A549 (cell line): ENCODE measurements around the gene TAF1A. TPM values are rescaled to one million over a fixed set of nuclear protein-coding genes. Genes with fewer than 3 reads are reported as not detected.

Experiments used
- ATAC-seq, 2 experiments: fragments of 200-7000 bp in 1 of 2; fragments of >200 bp in 1 of 2; cut with Nextera tagmentation in 1 of 2; cut with Tn5 transposase in 1 of 2; 3 replicates each; pipeline versions ENCODE4 v1.8.0 to v1.9.1; 2018 to 2020; ENCODE audit warnings: mild to moderate bottlenecking in 1 of 2, moderate library complexity in 1 of 2
- CTCF ChIA-PET: fragments of 300-600 bp; sonication (Branson Sonifier 250); formaldehyde crosslinking; extraction: SDS; loops from one replicate; lab custom pipeline; 2021; ENCODE audit warnings: antibody characterized with exemption, inconsistent platforms; lab: Yijun Ruan, JAX
- POLR2A ChIA-PET: fragments of 350-600 bp; formaldehyde crosslinking; extraction: SDS; loops from one replicate; lab custom pipeline; 2021; ENCODE audit warnings: antibody characterized with exemption, inconsistent platforms; lab: Yijun Ruan, JAX
- DNase-seq, 2 experiments: peaks; one replicate each; pipeline versions ENCODE4 v3.0.0 to v3.0.0-alpha.2; 2011 to 2016; ENCODE audit warnings: low read depth in 1 of 2, low spot score in 1 of 2
- FAIRE-seq: peaks from 2 replicates; lab custom pipeline; 2011; peaks lifted over from hg19 to GRCh38; lab: Jason Lieb, UNC
- H3K27ac ChIP-seq, 2 experiments: fragments of >200 bp; sonication (Bioruptor Twin); formaldehyde crosslinking; 3 replicates each; pipeline ENCODE4 v1.5.1; 2016 to 2017
- H3K4me1 ChIP-seq: fragments of >200 bp; sonication (Bioruptor Twin); formaldehyde crosslinking; 3 replicates; pipeline ENCODE4 v1.6.1; 2016
- H3K4me2 ChIP-seq: fragments of >200 bp; sonication (Bioruptor Twin); formaldehyde crosslinking; 3 replicates; pipeline ENCODE4 v1.6.1; 2016
- H3K4me3 ChIP-seq: fragments of >200 bp; sonication (Bioruptor Twin); formaldehyde crosslinking; 3 replicates; pipeline ENCODE4 v1.5.1; 2016
- H3K9me3 ChIP-seq: fragments of >200 bp; sonication (Bioruptor Twin); formaldehyde crosslinking; 3 replicates; pipeline ENCODE4 v1.6.1; 2016
- BHLHE40 ChIP-seq: IDR thresholded peaks from 2 replicates; pipeline ENCODE4 v1.6.1; 2012; ENCODE audit warnings: low read depth, low read length, inconsistent platforms
- CBX2 ChIP-seq: fragments of 200-600 bp; sonication (generic); IDR thresholded peaks from 2 replicates; pipeline ENCODE4 v1.6.1; 2016; ENCODE audit warnings: low read depth, mild to moderate bottlenecking, borderline replicate concordance
- CBX8 ChIP-seq: fragments of 200-600 bp; sonication (generic); IDR thresholded peaks from 2 replicates; pipeline ENCODE4 v1.6.1; 2016
- EP300 ChIP-seq, 2 experiments: fragments of >200 bp; sonication (Bioruptor Twin); formaldehyde crosslinking; IDR thresholded peaks; 2 replicates in 1 of 2; 3 replicates in 1 of 2; pipeline ENCODE4 v1.6.1; 2016 to 2017
- ESRRA ChIP-seq: fragments of 150-350 bp; IDR thresholded peaks from 2 replicates; pipeline ENCODE4 v1.6.1; 2014; ENCODE audit warnings: mild to moderate bottlenecking, low read length, borderline replicate concordance
- FOXS1 ChIP-seq: fragments of 250-450 bp; sonication (Bioruptor Pico); IDR thresholded peaks from 2 replicates; pipeline ENCODE4 v1.5.0; 2020; ENCODE audit warnings: mild to moderate bottlenecking, moderate library complexity
- GATA3 ChIP-seq: IDR thresholded peaks from 2 replicates; pipeline ENCODE4 v1.6.1; 2012; ENCODE audit warnings: borderline replicate concordance
- HDAC2 ChIP-seq: fragments of 200-600 bp; sonication (generic); IDR thresholded peaks from 2 replicates; pipeline ENCODE4 v1.6.1; 2016
- HEYL ChIP-seq: fragments of 250-450 bp; sonication (Bioruptor Pico); IDR thresholded peaks from 2 replicates; pipeline ENCODE4 v1.8.0; 2021; ENCODE audit warnings: mild to moderate bottlenecking, moderate library complexity
- HMGXB4 ChIP-seq: fragments of 250-450 bp; sonication (Bioruptor Pico); IDR thresholded peaks from 2 replicates; pipeline ENCODE4 v1.5.0; 2021; ENCODE audit warnings: mild to moderate bottlenecking, moderate library complexity, borderline replicate concordance
- HOXA7 ChIP-seq: fragments of 250-450 bp; sonication (Bioruptor Pico); IDR thresholded peaks from 2 replicates; pipeline ENCODE4 v1.5.0; 2020; ENCODE audit warnings: mild to moderate bottlenecking, moderate library complexity
- HOXB13 ChIP-seq: fragments of 250-450 bp; sonication (Bioruptor Pico); IDR thresholded peaks from 2 replicates; pipeline ENCODE4 v1.5.0; 2020; ENCODE audit warnings: low read depth, mild to moderate bottlenecking, moderate library complexity
- JUN ChIP-seq, 2 experiments: fragments of >200 bp; sonication (Bioruptor Twin); formaldehyde crosslinking; IDR thresholded peaks; 2 replicates in 1 of 2; 3 replicates in 1 of 2; pipeline ENCODE4 v1.6.1; 2016 to 2017
- MAFK ChIP-seq: fragments of 450-650 bp; IDR thresholded peaks from 2 replicates; pipeline ENCODE4 v1.6.1; 2014; ENCODE audit not compliant: partially characterized antibody
- MAZ ChIP-seq: fragments of 150-350 bp; IDR thresholded peaks from 2 replicates; pipeline ENCODE4 v1.6.1; 2014; ENCODE audit warnings: antibody characterized with exemption, low read depth, low read length, borderline replicate concordance
- PHF8 ChIP-seq: fragments of 200-600 bp; sonication (generic); IDR thresholded peaks from 2 replicates; pipeline ENCODE4 v1.6.1; 2016; ENCODE audit warnings: low read depth, mild to moderate bottlenecking, antibody characterized with exemption, moderate library complexity, borderline replicate concordance
- RARB ChIP-seq: fragments of 250-450 bp; sonication (Bioruptor Pico); IDR thresholded peaks from 2 replicates; pipeline ENCODE4 v1.8.0; 2021; ENCODE audit warnings: mild to moderate bottlenecking, moderate library complexity
- RCOR1 ChIP-seq: fragments of 150-350 bp; IDR thresholded peaks from 2 replicates; pipeline ENCODE4 v1.6.1; 2014; ENCODE audit warnings: antibody characterized with exemption, low read length, low read depth
- RFX5 ChIP-seq: fragments of 450-650 bp; IDR thresholded peaks from 2 replicates; pipeline ENCODE4 v1.7.1; 2014; ENCODE audit warnings: antibody characterized with exemption, mild to moderate bottlenecking, moderate library complexity
- SMC3 ChIP-seq: fragments of >200 bp; sonication (Bioruptor Twin); formaldehyde crosslinking; IDR thresholded peaks from 3 replicates; pipeline ENCODE4 v1.6.1; 2018; ENCODE audit warnings: inconsistent platforms
- SREBF2 ChIP-seq: fragments of 450-650 bp; IDR thresholded peaks from 2 replicates; pipeline ENCODE4 v1.6.1; 2014; ENCODE audit warnings: mild to moderate bottlenecking, moderate library complexity
- TFCP2L1 ChIP-seq: fragments of 250-450 bp; sonication (Bioruptor Pico); IDR thresholded peaks from 2 replicates; pipeline ENCODE4 v1.5.0; 2021; ENCODE audit warnings: mild to moderate bottlenecking
- USF2 ChIP-seq: fragments of 450-650 bp; IDR thresholded peaks from 2 replicates; pipeline ENCODE4 v1.6.1; 2014; ENCODE audit warnings: antibody characterized with exemption
- ZC3H11A ChIP-seq: fragments of 450-650 bp; IDR thresholded peaks from 2 replicates; pipeline ENCODE4 v1.6.1; 2014; ENCODE audit warnings: antibody characterized with exemption, mild to moderate bottlenecking
- ZNF302 ChIP-seq: fragments of 250-450 bp; sonication (Bioruptor Pico); IDR thresholded peaks from 2 replicates; pipeline ENCODE4 v1.9.0; 2021; ENCODE audit warnings: inconsistent platforms, mild to moderate bottlenecking, moderate library complexity
- ZSCAN20 ChIP-seq: fragments of 250-450 bp; sonication (Bioruptor Pico); IDR thresholded peaks from 2 replicates; pipeline ENCODE4 v1.8.0; 2022; ENCODE audit warnings: mild to moderate bottlenecking, moderate library complexity
- WGBS: methylation state at CpG from one replicate; pipeline ENCODE4 v1.1.6; 2017; ENCODE audit errors: missing lambda C conversion rate; 5-methylcytosine and 5-hydroxymethylcytosine counted together
- polyA plus RNA-seq, 4 experiments: library from polyadenylated mRNA; depleted of rRNA in 3 of 4; stranded (reverse); fragments of >200 nt; fragmentation: RNase III in 1 of 4; extraction: RNeasy Plus Mini Kit Qiagen cat#74134 plus additional on column Dnase treatment in 1 of 4; gene quantifications; 2 replicates in 3 of 4; 3 replicates in 1 of 4; pipeline ENCODE4 v1.2.3, GENCODE V29; 2011 to 2017
- TF ChIP-seq, protein P1 (sequence below): IDR thresholded peaks from 2 replicates; pipeline ENCODE4 v1.6.1; 2012
- TF ChIP-seq, protein P2 (sequence below): fragments of >200 bp; sonication (Bioruptor Twin); formaldehyde crosslinking; IDR thresholded peaks from 3 replicates; pipeline ENCODE4 v1.5.1; 2016

The TAF1A gene
- polyA plus RNA-seq, 2 of the 4 experiments (the other 2 are of a cell fraction): 11.7 to 21.7 TPM

- Histone ChIP-seq H3K9me3 (no peaks in the 10 kb centered on the region), H3K4me3 (no peak overlapping the region), H3K4me1 (no peaks in the 10 kb centered on the region), H3K4me2 (no peak overlapping the region), H3K27ac (no peak overlapping the region)
- no peak for TF ChIP-seq MAZ
- TF ChIP-seq MAFK: no peak
- TF ChIP-seq HMGXB4 (CRISPR knock-in tag): no peak
- no peak for TF ChIP-seq JUN (IDR thresholded peaks at IDR 0.05)
- no peak for TF ChIP-seq HOXB13 (CRISPR knock-in tag)
- TF ChIP-seq CBX8: no peak
- TF ChIP-seq HDAC2: no peak
- no peak for TF ChIP-seq FOXS1
- no peak for TF ChIP-seq RCOR1
- TF ChIP-seq ESRRA: no peak
- TF ChIP-seq ZC3H11A: no peak
- TF ChIP-seq, protein P1, sequence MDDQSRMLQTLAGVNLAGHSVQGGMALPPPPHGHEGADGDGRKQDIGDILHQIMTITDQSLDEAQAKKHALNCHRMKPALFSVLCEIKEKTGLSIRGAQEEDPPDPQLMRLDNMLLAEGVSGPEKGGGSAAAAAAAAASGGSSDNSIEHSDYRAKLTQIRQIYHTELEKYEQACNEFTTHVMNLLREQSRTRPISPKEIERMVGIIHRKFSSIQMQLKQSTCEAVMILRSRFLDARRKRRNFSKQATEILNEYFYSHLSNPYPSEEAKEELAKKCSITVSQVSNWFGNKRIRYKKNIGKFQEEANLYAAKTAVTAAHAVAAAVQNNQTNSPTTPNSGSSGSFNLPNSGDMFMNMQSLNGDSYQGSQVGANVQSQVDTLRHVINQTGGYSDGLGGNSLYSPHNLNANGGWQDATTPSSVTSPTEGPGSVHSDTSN: no peak
- TF ChIP-seq SMC3: no peak
- no peak for TF ChIP-seq SREBF2
- TF ChIP-seq CBX2: no peak
- TF ChIP-seq EP300 (IDR thresholded peaks at IDR 0.05): no peak
- no peak for TF ChIP-seq PHF8
- TF ChIP-seq TFCP2L1 (CRISPR knock-in tag): no peak
- no peak for TF ChIP-seq USF2
- ChIA-PET CTCF (interaction anchor here (1.0 to 5.7 kb wide), 2 partner anchors 11 to 158 kb away, joined by 3 to 35 read pairs; no protein-coding TSS in a partner anchor), POLR2A (no interaction called here)
- DNase-seq: no peak
- no peak for ATAC-seq
- no peak for FAIRE-seq
These were observed 33.7 kb upstream of the TAF1A start for GRCh38 chr1:222623458-222623857.

DNA sequence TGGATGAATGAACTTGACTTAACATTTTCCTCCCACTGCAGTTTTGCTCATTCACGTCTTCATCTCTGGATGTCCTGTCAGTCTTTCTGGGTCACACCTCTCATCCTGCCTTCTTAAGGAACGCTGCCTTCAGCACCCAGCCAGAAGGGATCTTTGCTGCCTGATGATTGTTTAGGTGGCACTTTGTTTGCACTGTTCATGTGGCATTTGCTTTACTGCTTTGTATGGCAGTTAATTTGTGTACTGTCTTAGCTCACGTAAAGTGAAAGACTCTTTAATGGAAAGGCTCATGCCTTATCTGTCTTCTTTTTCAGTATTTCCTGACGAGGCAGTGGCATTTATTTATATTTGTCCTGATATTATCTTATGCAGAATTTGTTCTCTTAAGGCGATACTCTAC is 33.0 kb upstream of the TAF1A start:
- Histone ChIP-seq H3K4me3 (no peak overlapping the region), H3K9me3 (no peaks in the 10 kb centered on the region), H3K4me2 (no peak overlapping the region), H3K4me1 (no peaks in the 10 kb centered on the region), H3K27ac (no peak overlapping the region)
- POLR2A ChIA-PET: no interaction called here
- ATAC-seq (no peak), FAIRE-seq (no peak), DNase-seq (no peak)
- 80% methylated on average over 5 of the region's 5 CpGs for WGBS
- CTCF ChIA-PET: interaction anchor here (1.0 to 5.7 kb wide), 2 partner anchors 12 to 158 kb away, joined by 3 to 35 read pairs; no protein-coding TSS in a partner anchor
- TF ChIP-seq RARB (CRISPR knock-in tag) (no peak), HEYL (CRISPR knock-in tag) (no peak), HOXA7 (CRISPR knock-in tag) (no peak), ZSCAN20 (CRISPR knock-in tag) (no peak)

DNA sequence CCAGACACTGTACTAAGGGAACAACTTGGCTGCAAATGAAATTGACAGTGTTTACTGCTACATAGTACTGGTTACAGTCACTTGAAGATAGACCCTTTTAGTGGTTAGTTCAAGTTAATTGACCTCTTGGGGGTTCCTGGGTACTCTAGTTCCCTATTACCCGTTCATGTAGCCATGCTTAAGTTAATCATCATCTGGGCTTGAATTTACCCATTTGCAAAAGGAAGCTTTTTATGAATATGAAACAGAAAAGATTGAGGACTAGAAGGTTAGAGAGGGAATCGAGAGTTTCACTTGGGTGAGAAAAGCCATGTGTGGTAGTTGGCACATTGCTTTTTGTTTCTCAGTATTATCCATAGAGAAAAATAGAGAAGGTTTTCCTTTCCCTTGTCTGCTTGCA is 30.8 kb upstream of the TAF1A start:
- Histone ChIP-seq H3K4me3 (no peak overlapping the region), H3K9me3 (no peaks in the 10 kb centered on the region), H3K4me2 (no peak overlapping the region), H3K4me1 (peaks cover 8% of the 10 kb centered on the region; the same call in 2 of the 3 replicates), H3K27ac (no peak overlapping the region)
- WGBS: 80% methylated on average over 2 of the region's 2 CpGs
- ATAC-seq (no peak), FAIRE-seq (no peak), DNase-seq (no peak)
- no peak for TF ChIP-seq ZNF302
- no peak for TF ChIP-seq BHLHE40
- TF ChIP-seq GATA3: no peak
- TF ChIP-seq, protein P2, sequence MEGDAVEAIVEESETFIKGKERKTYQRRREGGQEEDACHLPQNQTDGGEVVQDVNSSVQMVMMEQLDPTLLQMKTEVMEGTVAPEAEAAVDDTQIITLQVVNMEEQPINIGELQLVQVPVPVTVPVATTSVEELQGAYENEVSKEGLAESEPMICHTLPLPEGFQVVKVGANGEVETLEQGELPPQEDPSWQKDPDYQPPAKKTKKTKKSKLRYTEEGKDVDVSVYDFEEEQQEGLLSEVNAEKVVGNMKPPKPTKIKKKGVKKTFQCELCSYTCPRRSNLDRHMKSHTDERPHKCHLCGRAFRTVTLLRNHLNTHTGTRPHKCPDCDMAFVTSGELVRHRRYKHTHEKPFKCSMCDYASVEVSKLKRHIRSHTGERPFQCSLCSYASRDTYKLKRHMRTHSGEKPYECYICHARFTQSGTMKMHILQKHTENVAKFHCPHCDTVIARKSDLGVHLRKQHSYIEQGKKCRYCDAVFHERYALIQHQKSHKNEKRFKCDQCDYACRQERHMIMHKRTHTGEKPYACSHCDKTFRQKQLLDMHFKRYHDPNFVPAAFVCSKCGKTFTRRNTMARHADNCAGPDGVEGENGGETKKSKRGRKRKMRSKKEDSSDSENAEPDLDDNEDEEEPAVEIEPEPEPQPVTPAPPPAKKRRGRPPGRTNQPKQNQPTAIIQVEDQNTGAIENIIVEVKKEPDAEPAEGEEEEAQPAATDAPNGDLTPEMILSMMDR: no peak
- TF ChIP-seq RFX5: no peak
- ChIA-PET POLR2A (no interaction called here), CTCF (interaction anchor here (1.4 to 3.1 kb wide), 4 partner anchors 9 to 165 kb away, joined by 5 to 19 read pairs (median 9); no protein-coding TSS in a partner anchor)
